ENCODE results near the gene SLC47A1.
A peak's percentile ranks its signal among the peaks of the same experiment; 100 is the strongest.
"Not testable (repeated sequence)": the region's sequence is repeated elsewhere in the genome, so short reads cannot be mapped to it uniquely, and the experiment has no call there.

The SLC47A1 gene

GRCh38 chr17:19507775-19508576 lies 25.7 kb upstream of the SLC47A1 start:
- Histone ChIP-seq H3K36me3 (ENCODE audit: control insufficient read depth, insufficient read depth, low read length) (no peaks in the 10 kb centered on the region), H3K4me3 (replicated peaks; ENCODE audit: low read depth, low read length) (peak overlapping the region; percentile 89), H3K27me3 (replicated peaks; ENCODE audit: control insufficient read depth, insufficient read depth, low read length) (no peaks in the 10 kb centered on the region)
- DNase-seq (ENCODE audit: extremely low read depth, insufficient read length) = peak; percentile 73
- no peak for TF ChIP-seq CTCF (IDR thresholded peaks at IDR 0.05; ENCODE audit: insufficient read depth, low read length, poor library complexity, severe bottlenecking)

GRCh38 chr17:19508577-19508867 lies 25.1 kb upstream of the SLC47A1 start:
- Histone ChIP-seq H3K36me3 (ENCODE audit: control insufficient read depth, insufficient read depth, low read length) (no peaks in the 10 kb centered on the region), H3K27me3 (replicated peaks; ENCODE audit: control insufficient read depth, insufficient read depth, low read length) (no peaks in the 10 kb centered on the region), H3K4me3 (replicated peaks; ENCODE audit: low read depth, low read length) (peak overlapping the region; percentile 89)
- DNase-seq (ENCODE audit: extremely low read depth, insufficient read length) = no peak
- TF ChIP-seq CTCF (IDR thresholded peaks at IDR 0.05; ENCODE audit: insufficient read depth, low read length, poor library complexity, severe bottlenecking) = no peak

GRCh38 chr17:19509281-19509852 lies 24.3 kb upstream of the SLC47A1 start:
- H3K4me3 ChIP-seq (replicated peaks; ENCODE audit: low read depth, low read length); DNase-seq (ENCODE audit: extremely low read depth, insufficient read length); H3K27me3 ChIP-seq (replicated peaks; ENCODE audit: control insufficient read depth, insufficient read depth, low read length); H3K36me3 ChIP-seq (ENCODE audit: control insufficient read depth, insufficient read depth, low read length): not testable (repeated sequence)

GRCh38 chr17:19510903-19511302 lies 22.8 kb upstream of the SLC47A1 start:
- H3K36me3 ChIP-seq (ENCODE audit: control insufficient read depth, insufficient read depth, low read length) = no peaks in the 10 kb centered on the region
- no peaks in the 10 kb centered on the region for H3K27me3 ChIP-seq (replicated peaks; ENCODE audit: control insufficient read depth, insufficient read depth, low read length)
- no peak overlapping the region for H3K4me3 ChIP-seq (replicated peaks; ENCODE audit: low read depth, low read length)
- TF ChIP-seq CTCF (IDR thresholded peaks at IDR 0.05; ENCODE audit: insufficient read depth, low read length, poor library complexity, severe bottlenecking) = no peak
- DNase-seq (ENCODE audit: extremely low read depth, insufficient read length) = no peak

- no peaks in the 10 kb centered on the region for H3K27me3 ChIP-seq (replicated peaks; ENCODE audit: control insufficient read depth, insufficient read depth, low read length)
- H3K36me3 ChIP-seq (ENCODE audit: control insufficient read depth, insufficient read depth, low read length) = no peaks in the 10 kb centered on the region
- DNase-seq (ENCODE audit: extremely low read depth, insufficient read length) = no peak
- TF ChIP-seq CTCF (IDR thresholded peaks at IDR 0.05; ENCODE audit: insufficient read depth, low read length, poor library complexity, severe bottlenecking) = peak; percentile 84
- H3K4me3 ChIP-seq (replicated peaks; ENCODE audit: low read depth, low read length) = no peak overlapping the region
These were observed 19.7 kb upstream of the SLC47A1 start for GRCh38 chr17:19513897-19514488.

- Histone ChIP-seq H3K4me3 (replicated peaks; ENCODE audit: low read depth, low read length) (no peak overlapping the region), H3K27me3 (replicated peaks; ENCODE audit: control insufficient read depth, insufficient read depth, low read length) (no peaks in the 10 kb centered on the region), H3K36me3 (ENCODE audit: control insufficient read depth, insufficient read depth, low read length) (no peaks in the 10 kb centered on the region)
- no peak for TF ChIP-seq CTCF (IDR thresholded peaks at IDR 0.05; ENCODE audit: insufficient read depth, low read length, poor library complexity, severe bottlenecking)
- no peak for DNase-seq (ENCODE audit: extremely low read depth, insufficient read length)
These were observed 16.0 kb upstream of the SLC47A1 start for GRCh38 chr17:19517699-19518098.

- H3K36me3 ChIP-seq (ENCODE audit: control insufficient read depth, insufficient read depth, low read length); H3K27me3 ChIP-seq (replicated peaks; ENCODE audit: control insufficient read depth, insufficient read depth, low read length); H3K4me3 ChIP-seq (replicated peaks; ENCODE audit: low read depth, low read length); DNase-seq (ENCODE audit: extremely low read depth, insufficient read length): not testable (repeated sequence)
These were observed 14.0 kb upstream of the SLC47A1 start for GRCh38 chr17:19519388-19520291.
